Measurements from ENCODE around the gene SLC30A2. TPM values are rescaled to one million over a fixed set of nuclear protein-coding genes. Genes with fewer than 3 reads are reported as not detected.

Gene SLC30A2
- total and polyA plus RNA-seq, 2 of the 13 experiments (the other 11 are each of a cell fraction or from before 2014, with no cell fraction given): not detected

- DNase-seq (ENCODE audit: low spot score) (peak; percentile 86), FAIRE-seq (peak; percentile 78), ATAC-seq (peak; percentile 92)
- ChIA-PET CTCF (ENCODE audit: low intra/inter-chr PET ratio, low total read pairs) (interaction anchor here (1.1 to 2.8 kb wide), 2 partner anchors 110 to 140 kb away, joined by 5 to 11 read pairs; no protein-coding TSS in a partner anchor), POLR2A (interaction anchor here (2.0 to 2.7 kb wide), 2 partner anchors 38 to 110 kb away, joined by 7 to 8 read pairs; partner anchors contain the start of gene PAFAH2)
- WGBS (ENCODE audit: low lambda C conversion rate): under 1% methylated on average over 18 of the region's 60 CpGs
- no TSS peak for BruUV-seq (replicated peaks)
- H3K9ac ChIP-seq (ENCODE audit: insufficient read depth, low read depth, low read length): peak overlapping the region; percentile 67
- intact Hi-C loops (cut with micrococcal nuclease; ENCODE audit: unreplicated experiment): loop anchor here (1.0 to 5.0 kb wide), 3 partner anchors 77 to 127 kb away; partner anchors contain the start of gene PDIK1L
- H3K36me3 ChIP-seq (replicated peaks in 1 of 2; ENCODE audit: control insufficient read depth in 1 of 2, insufficient read depth in 2 of 2, low read length in 2 of 2): no peaks in the 10 kb centered on the region
- peak overlapping the region; percentile 56 for H2AFZ ChIP-seq (ENCODE audit: low read length)
- H3K79me2 ChIP-seq (ENCODE audit: insufficient read depth, low read length): no peaks in the 10 kb centered on the region
- no peaks in the 10 kb centered on the region for H4K20me1 ChIP-seq (ENCODE audit: insufficient read depth, low read length)
- peak overlapping the region; percentile 39 for H3K27ac ChIP-seq (ENCODE audit: extremely low read length, insufficient read depth, low read length)
- peaks cover 36% of the 10 kb centered on the region for H3K4me1 ChIP-seq (ENCODE audit: insufficient read depth, low read length)
- H3K4me3 ChIP-seq (replicated peaks in 1 of 3; ENCODE audit: insufficient read depth in 1 of 3, low read depth in 2 of 3, low read length in 3 of 3): peak overlapping the region; percentile 61 to 93 (median 73)
- peaks cover 0 to 48% of the 10 kb centered on the region in 2 experiments; a peak in 4 of 5 replicates for H3K27me3 ChIP-seq (ENCODE audit: control insufficient read depth in 1 of 2, insufficient read depth in 2 of 2, low read length in 2 of 2)
- no peaks in the 10 kb centered on the region for H3K9me3 ChIP-seq (ENCODE audit: low read length)
- in situ Hi-C loops (cut with HindIII; ENCODE audit: extremely low pct_ligation_motif_present, low pct_unique_long_range_greater_than_20kb): no loop called here
- peak overlapping the region; percentile 96 for H3K4me2 ChIP-seq (ENCODE audit: low read depth, low read length)
- TF ChIP-seq NCOA2 (CRISPR knock-in tag; IDR thresholded peaks at IDR 0.05): no peak
- TF ChIP-seq DZIP1 (CRISPR knock-in tag; IDR thresholded peaks at IDR 0.05): no peak
- no peak; the same call in 1 of the 2 replicates for TF ChIP-seq CSRNP1 (CRISPR knock-in tag; IDR thresholded peaks at IDR 0.05)
- TF ChIP-seq JARID2 (CRISPR knock-in tag; IDR thresholded peaks at IDR 0.05; ENCODE audit: insufficient replicate concordance): no peak
- TF ChIP-seq ATM (IDR thresholded peaks at IDR 0.05; ENCODE audit: borderline replicate concordance): no peak
- no peak for TF ChIP-seq ZNF253 (CRISPR knock-in tag; IDR thresholded peaks at IDR 0.05; ENCODE audit: borderline replicate concordance)
- TF ChIP-seq KIAA2018 (CRISPR knock-in tag; IDR thresholded peaks at IDR 0.05; ENCODE audit: borderline replicate concordance): no peak
- no peak for TF ChIP-seq ZNF83 (CRISPR knock-in tag; IDR thresholded peaks at IDR 0.05; ENCODE audit: borderline replicate concordance)
- TF ChIP-seq ZNF878 (CRISPR knock-in tag; IDR thresholded peaks at IDR 0.05): no peak
- no peak for TF ChIP-seq RBM22 (optimal IDR thresholded peaks at IDR 0.05; ENCODE audit: low read length)
Measured at GRCh38 chr1:26035203-26035958, 10.5 kb downstream of the SLC30A2 start.
